ENCODE measurements around the gene GARRE1. TPM values are rescaled to one million over a fixed set of nuclear protein-coding genes. Genes with fewer than 3 reads are reported as not detected.

GARRE1 gene
- polyA plus RNA-seq, 2 of the 4 experiments (the other 2 are of a cell fraction), result 9.6 to 20.0 TPM

DNA sequence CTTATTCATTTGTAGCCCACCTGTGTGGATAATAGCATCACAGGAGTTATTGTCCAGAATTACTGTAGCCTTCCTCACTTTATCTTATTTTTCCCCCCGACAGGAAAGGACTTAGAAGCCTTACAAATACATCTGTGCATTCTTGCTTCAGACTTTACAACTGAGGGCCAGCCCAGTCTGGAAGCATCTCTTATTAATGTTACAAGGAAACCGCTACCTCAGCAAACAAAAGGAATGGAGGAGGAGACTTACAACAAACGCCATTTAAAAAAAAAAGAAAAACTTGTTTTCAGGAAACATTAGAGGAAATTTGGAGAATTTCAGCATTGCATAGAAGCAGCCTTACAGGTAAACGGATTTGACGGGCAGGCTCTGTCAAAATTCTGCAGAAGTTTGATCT, 45.2 kb downstream of the GARRE1 start:
- no peak for DNase-seq (ENCODE audit: low read depth in 1 of 2, low spot score in 1 of 2)
- 75% methylated on average over 5 of the region's 5 CpGs for WGBS (ENCODE audit: missing lambda C conversion rate)

DNA sequence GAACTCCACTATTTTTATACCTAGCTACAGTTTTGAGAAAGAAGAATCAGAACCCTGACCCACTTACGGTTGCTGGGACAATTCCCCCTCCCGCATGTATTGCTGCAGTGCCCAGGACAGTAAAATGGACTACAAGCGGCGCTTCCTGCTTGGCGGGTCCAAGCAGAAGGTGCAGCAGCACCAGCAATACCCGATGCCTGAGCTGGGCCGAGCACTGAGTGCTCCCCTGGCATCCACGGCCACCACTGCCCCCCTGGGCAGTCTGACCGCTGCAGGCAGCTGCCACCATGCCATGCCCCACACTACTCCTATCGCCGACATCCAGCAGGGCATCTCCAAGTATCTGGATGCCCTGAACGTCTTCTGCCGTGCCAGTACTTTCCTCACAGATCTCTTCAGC, 46.0 kb downstream of the GARRE1 start:
- CTCF ChIA-PET, result interaction anchor here (0.6 to 1.5 kb wide), 2 partner anchors 31 to 193 kb away, joined by 5 read pairs; no protein-coding TSS in a partner anchor
- Histone ChIP-seq H3K4me1 (peaks cover 9% of the 10 kb centered on the region; the same call in 2 of the 3 replicates), H3K4me2 (no peak overlapping the region), H3K27ac (no peak overlapping the region), H3K4me3 (no peak overlapping the region), H3K9me3 (no peaks in the 10 kb centered on the region)
- no peak for TF ChIP-seq RFX5 (IDR thresholded peaks at IDR 0.05)
- no peak; the same call in 1 of the 2 replicates for TF ChIP-seq POLR2A (IDR thresholded peaks at IDR 0.05; ENCODE audit: low read length)
- no peak for TF ChIP-seq RARB (CRISPR knock-in tag; IDR thresholded peaks at IDR 0.05)
- no peak for TF ChIP-seq HOXB5 (CRISPR knock-in tag; IDR thresholded peaks at IDR 0.05)
- TF ChIP-seq, protein P1, sequence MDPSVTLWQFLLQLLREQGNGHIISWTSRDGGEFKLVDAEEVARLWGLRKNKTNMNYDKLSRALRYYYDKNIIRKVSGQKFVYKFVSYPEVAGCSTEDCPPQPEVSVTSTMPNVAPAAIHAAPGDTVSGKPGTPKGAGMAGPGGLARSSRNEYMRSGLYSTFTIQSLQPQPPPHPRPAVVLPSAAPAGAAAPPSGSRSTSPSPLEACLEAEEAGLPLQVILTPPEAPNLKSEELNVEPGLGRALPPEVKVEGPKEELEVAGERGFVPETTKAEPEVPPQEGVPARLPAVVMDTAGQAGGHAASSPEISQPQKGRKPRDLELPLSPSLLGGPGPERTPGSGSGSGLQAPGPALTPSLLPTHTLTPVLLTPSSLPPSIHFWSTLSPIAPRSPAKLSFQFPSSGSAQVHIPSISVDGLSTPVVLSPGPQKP (IDR thresholded peaks at IDR 0.05; ENCODE audit: low read depth, low read length), result no peak
- no peak for TF ChIP-seq FOSL2 (IDR thresholded peaks at IDR 0.05)
- no peak for TF ChIP-seq FOSL2 (CRISPR knock-in tag; IDR thresholded peaks at IDR 0.05)
- TF ChIP-seq BHLHE40 (IDR thresholded peaks at IDR 0.05; ENCODE audit: low read depth, low read length), result no peak
- FAIRE-seq, result no peak
- no peak for DNase-seq (ENCODE audit: low read depth in 1 of 2, low spot score in 1 of 2)
- 89% methylated on average over 13 of the region's 13 CpGs for WGBS (ENCODE audit: missing lambda C conversion rate)
- POLR2A ChIA-PET, result no interaction called here
- ATAC-seq, result peak in 1 of 2 experiments; percentile 11; a peak in 1 of 6 replicates

More for the DNA sequence above, 45.2 kb downstream of the GARRE1 start:
- ATAC-seq (no peak), FAIRE-seq (no peak)
- ChIA-PET CTCF (interaction anchor here (1.0 to 1.7 kb wide), 3 partner anchors 9 to 60 kb away, joined by 3 to 4 read pairs (median 3); no protein-coding TSS in a partner anchor), POLR2A (no interaction called here)
- Histone ChIP-seq H3K27ac (no peak overlapping the region), H3K4me1 (peaks cover 9% of the 10 kb centered on the region; the same call in 2 of the 3 replicates), H3K4me3 (no peak overlapping the region), H3K4me2 (no peak overlapping the region), H3K9me3 (no peaks in the 10 kb centered on the region)
- peak; percentile 64 for TF ChIP-seq MAFK (IDR thresholded peaks at IDR 0.05; ENCODE audit: partially characterized antibody)
- TF ChIP-seq, protein P2, sequence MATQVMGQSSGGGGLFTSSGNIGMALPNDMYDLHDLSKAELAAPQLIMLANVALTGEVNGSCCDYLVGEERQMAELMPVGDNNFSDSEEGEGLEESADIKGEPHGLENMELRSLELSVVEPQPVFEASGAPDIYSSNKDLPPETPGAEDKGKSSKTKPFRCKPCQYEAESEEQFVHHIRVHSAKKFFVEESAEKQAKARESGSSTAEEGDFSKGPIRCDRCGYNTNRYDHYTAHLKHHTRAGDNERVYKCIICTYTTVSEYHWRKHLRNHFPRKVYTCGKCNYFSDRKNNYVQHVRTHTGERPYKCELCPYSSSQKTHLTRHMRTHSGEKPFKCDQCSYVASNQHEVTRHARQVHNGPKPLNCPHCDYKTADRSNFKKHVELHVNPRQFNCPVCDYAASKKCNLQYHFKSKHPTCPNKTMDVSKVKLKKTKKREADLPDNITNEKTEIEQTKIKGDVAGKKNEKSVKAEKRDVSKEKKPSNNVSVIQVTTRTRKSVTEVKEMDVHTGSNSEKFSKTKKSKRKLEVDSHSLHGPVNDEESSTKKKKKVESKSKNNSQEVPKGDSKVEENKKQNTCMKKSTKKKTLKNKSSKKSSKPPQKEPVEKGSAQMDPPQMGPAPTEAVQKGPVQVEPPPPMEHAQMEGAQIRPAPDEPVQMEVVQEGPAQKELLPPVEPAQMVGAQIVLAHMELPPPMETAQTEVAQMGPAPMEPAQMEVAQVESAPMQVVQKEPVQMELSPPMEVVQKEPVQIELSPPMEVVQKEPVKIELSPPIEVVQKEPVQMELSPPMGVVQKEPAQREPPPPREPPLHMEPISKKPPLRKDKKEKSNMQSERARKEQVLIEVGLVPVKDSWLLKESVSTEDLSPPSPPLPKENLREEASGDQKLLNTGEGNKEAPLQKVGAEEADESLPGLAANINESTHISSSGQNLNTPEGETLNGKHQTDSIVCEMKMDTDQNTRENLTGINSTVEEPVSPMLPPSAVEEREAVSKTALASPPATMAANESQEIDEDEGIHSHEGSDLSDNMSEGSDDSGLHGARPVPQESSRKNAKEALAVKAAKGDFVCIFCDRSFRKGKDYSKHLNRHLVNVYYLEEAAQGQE (IDR thresholded peaks at IDR 0.05), result no peak

DNA sequence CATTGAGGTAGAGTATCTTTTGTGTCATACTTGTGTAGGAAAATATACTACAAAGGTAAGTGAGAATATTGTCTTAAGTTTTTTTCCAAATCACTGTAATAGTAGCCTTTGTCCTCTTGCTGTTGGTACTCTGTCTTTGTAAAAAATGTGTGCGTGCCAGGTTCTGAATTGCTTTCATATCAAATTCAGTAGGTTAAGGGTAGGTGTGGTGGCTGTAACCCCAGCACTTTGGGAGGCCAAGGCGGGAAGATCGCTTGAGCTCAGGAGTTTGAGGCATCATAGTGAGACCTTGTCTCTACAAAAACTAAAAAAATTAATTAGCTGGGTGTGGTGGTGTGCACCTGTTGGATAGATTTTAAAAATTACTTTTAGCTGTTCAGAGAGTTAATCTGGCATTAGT, 46.6 kb downstream of the GARRE1 start:
- no peaks in the 10 kb centered on the region for H3K9me3 ChIP-seq
- H3K4me3 ChIP-seq, result no peak overlapping the region
- FAIRE-seq (peak; percentile 95), DNase-seq (ENCODE audit: low read depth in 1 of 2, low spot score in 1 of 2) (no peak), ATAC-seq (no peak)
- no peak overlapping the region for H3K4me2 ChIP-seq
- no peak for TF ChIP-seq HOXB13 (CRISPR knock-in tag; IDR thresholded peaks at IDR 0.05; ENCODE audit: low read depth)
- peak; percentile 3 for TF ChIP-seq MAFK (IDR thresholded peaks at IDR 0.05; ENCODE audit: partially characterized antibody)
- WGBS (ENCODE audit: missing lambda C conversion rate), result 95% methylated on average over 3 of the region's 3 CpGs
- ChIA-PET CTCF (interaction anchor here (0.6 to 1.5 kb wide), 5 partner anchors 9 to 143 kb away, joined by 3 to 6 read pairs (median 4); no protein-coding TSS in a partner anchor), POLR2A (no interaction called here)
- H3K27ac ChIP-seq, result no peak overlapping the region
- peaks cover 6% of the 10 kb centered on the region; the same call in 2 of the 3 replicates for H3K4me1 ChIP-seq

Other genes starting within 250 kb of the GARRE1 start
- 264 and 278 TPM in 2 replicates for gene LSM14A, start 82.0 kb upstream of the GARRE1 start, polyA plus RNA-seq (2011; rRNA removed)
- 227 to 253 TPM (median 241 TPM) in 3 replicates for gene LSM14A, start 82.0 kb upstream of the GARRE1 start, polyA plus RNA-seq (2017; fragmentation: RNase III; extraction: RNeasy Plus Mini Kit Qiagen cat#74134 plus additional on column Dnase treatment)
- gene GPI, start 110.6 kb downstream of the GARRE1 start, polyA plus RNA-seq (2011; rRNA removed), result 443 and 565 TPM in 2 replicates
- 548 to 579 TPM (median 555 TPM) in 3 replicates for gene GPI, start 110.6 kb downstream of the GARRE1 start, polyA plus RNA-seq (2017; fragmentation: RNase III; extraction: RNeasy Plus Mini Kit Qiagen cat#74134 plus additional on column Dnase treatment)
- gene PDCD2L, start 149.8 kb downstream of the GARRE1 start, polyA plus RNA-seq (2011; rRNA removed), result 58.5 and 68.9 TPM in 2 replicates
- 28.2 to 32.7 TPM (median 31.5 TPM) in 3 replicates for gene PDCD2L, start 149.8 kb downstream of the GARRE1 start, polyA plus RNA-seq (2017; fragmentation: RNase III; extraction: RNeasy Plus Mini Kit Qiagen cat#74134 plus additional on column Dnase treatment)
- gene UBA2, start 173.8 kb downstream of the GARRE1 start, polyA plus RNA-seq (2011; rRNA removed), result 504 and 514 TPM in 2 replicates
- 217 to 255 TPM (median 224 TPM) in 3 replicates for gene UBA2, start 173.8 kb downstream of the GARRE1 start, polyA plus RNA-seq (2017; fragmentation: RNase III; extraction: RNeasy Plus Mini Kit Qiagen cat#74134 plus additional on column Dnase treatment)
- gene WTIP, start 227.2 kb downstream of the GARRE1 start, polyA plus RNA-seq (2011; rRNA removed), result 18.8 and 22.0 TPM in 2 replicates
- 18.8 to 21.2 TPM (median 21.2 TPM) in 3 replicates for gene WTIP, start 227.2 kb downstream of the GARRE1 start, polyA plus RNA-seq (2017; fragmentation: RNase III; extraction: RNeasy Plus Mini Kit Qiagen cat#74134 plus additional on column Dnase treatment)

Measured in A549 (cell line).